Body of pancreas (tissue), 4 donors: ENCODE results near the gene COG2.

ENCODE experiments used
- POLR2A ChIP-seq, 3 donors: fragments of 450-650 bp; IDR thresholded peaks; one replicate each; pipeline ENCODE4 v1.6.1; 2016; ENCODE audit warnings: antibody characterized with exemption in 3 of 3, mild to moderate bottlenecking in 2 of 3
- TF ChIP-seq, protein P1 (sequence below), 7 experiments: fragments of 450-650 bp in 4 of 7; fragments of 200-600 bp in 3 of 7; sonication (generic) in 3 of 7; IDR thresholded peaks; one replicate each; pipeline ENCODE4 v1.5.1; 2016 to 2019; ENCODE audit warnings: antibody characterized with exemption in 7 of 7

GRCh38 chr1:230680300-230681025 is 38.2 kb downstream of the COG2 start:
- TF ChIP-seq, protein P1, sequence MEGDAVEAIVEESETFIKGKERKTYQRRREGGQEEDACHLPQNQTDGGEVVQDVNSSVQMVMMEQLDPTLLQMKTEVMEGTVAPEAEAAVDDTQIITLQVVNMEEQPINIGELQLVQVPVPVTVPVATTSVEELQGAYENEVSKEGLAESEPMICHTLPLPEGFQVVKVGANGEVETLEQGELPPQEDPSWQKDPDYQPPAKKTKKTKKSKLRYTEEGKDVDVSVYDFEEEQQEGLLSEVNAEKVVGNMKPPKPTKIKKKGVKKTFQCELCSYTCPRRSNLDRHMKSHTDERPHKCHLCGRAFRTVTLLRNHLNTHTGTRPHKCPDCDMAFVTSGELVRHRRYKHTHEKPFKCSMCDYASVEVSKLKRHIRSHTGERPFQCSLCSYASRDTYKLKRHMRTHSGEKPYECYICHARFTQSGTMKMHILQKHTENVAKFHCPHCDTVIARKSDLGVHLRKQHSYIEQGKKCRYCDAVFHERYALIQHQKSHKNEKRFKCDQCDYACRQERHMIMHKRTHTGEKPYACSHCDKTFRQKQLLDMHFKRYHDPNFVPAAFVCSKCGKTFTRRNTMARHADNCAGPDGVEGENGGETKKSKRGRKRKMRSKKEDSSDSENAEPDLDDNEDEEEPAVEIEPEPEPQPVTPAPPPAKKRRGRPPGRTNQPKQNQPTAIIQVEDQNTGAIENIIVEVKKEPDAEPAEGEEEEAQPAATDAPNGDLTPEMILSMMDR (IDR thresholded peaks at IDR 0.05) = no peak
- TF ChIP-seq POLR2A (IDR thresholded peaks at IDR 0.05) = no peak
